Adrenal gland (tissue), 5 donors: ENCODE measurements around the gene LRRK1.

ENCODE experiments used
- POLR2A ChIP-seq, 2 donors: fragments of 450-650 bp; IDR thresholded peaks; one replicate each; pipeline ENCODE4 v1.6.1; 2017; ENCODE audit warnings: antibody characterized with exemption in 2 of 2, mild to moderate bottlenecking in 2 of 2, moderate library complexity in 1 of 2
- TF ChIP-seq, protein P1 (sequence below), 6 experiments: fragments of 450-650 bp in 4 of 6; fragments of 200-600 bp in 2 of 6; sonication (generic) in 1 of 6; IDR thresholded peaks; 1 replicate in 5 of 6; 2 replicates in 1 of 6; pipeline versions ENCODE4 v1.5.1 to v1.8.0; 2016 to 2021; ENCODE audit warnings: antibody characterized with exemption in 6 of 6, mild to moderate bottlenecking in 2 of 6, moderate library complexity in 1 of 6
- donor health status: DM: no; HTN: no; CAD: no.

DNA sequence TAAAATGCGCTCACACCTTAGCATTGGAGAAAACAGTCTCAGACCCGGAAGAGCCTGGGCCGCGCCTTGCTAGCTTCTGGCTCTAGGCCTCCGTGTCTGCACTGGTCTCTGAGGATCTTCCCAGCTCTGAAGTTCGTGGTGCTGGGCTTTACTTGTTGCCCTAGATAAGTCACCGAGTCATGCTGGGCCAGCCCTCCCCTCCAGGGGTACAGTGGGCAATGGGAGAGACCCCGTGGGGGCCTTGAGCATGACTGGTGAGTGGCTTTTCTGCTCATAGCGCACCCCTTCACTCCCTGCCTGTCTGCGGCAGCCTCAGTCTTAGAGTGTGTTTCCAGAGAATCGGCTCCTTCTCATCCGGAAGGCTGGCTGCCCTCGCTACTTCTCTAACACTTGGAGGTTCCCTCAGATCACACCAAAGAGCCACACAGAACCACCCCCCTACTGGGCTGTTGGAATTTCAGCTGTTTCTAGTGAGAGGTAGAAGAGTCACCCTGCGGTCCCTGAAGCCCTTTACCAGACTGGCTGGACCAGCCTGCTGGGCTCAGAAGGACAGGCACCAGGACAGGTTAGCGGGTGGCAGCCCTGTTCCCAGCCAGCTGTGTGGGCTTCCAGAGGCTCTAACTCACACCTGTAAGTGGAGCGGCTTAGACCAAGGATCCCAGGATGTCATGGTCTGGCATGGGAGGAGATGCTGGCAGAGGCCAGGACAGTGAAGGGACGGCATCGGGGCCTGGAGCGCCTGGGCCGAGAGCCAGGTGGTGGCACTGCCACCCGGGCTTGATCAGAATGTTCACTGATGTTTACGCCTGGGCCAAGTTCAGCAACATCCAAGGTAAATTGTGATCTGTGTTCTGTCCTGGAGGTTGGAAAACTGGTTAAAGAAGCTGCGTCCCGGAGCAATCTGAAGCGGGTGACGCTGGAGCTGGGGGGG is 21.7 kb upstream of the LRRK1 start:
- TF ChIP-seq POLR2A (IDR thresholded peaks at IDR 0.05), result no peak
- TF ChIP-seq, protein P1, sequence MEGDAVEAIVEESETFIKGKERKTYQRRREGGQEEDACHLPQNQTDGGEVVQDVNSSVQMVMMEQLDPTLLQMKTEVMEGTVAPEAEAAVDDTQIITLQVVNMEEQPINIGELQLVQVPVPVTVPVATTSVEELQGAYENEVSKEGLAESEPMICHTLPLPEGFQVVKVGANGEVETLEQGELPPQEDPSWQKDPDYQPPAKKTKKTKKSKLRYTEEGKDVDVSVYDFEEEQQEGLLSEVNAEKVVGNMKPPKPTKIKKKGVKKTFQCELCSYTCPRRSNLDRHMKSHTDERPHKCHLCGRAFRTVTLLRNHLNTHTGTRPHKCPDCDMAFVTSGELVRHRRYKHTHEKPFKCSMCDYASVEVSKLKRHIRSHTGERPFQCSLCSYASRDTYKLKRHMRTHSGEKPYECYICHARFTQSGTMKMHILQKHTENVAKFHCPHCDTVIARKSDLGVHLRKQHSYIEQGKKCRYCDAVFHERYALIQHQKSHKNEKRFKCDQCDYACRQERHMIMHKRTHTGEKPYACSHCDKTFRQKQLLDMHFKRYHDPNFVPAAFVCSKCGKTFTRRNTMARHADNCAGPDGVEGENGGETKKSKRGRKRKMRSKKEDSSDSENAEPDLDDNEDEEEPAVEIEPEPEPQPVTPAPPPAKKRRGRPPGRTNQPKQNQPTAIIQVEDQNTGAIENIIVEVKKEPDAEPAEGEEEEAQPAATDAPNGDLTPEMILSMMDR (IDR thresholded peaks at IDR 0.05), result no peak
